ENCODE measurements around the gene SIMC1. TPM values are rescaled to one million over a fixed set of nuclear protein-coding genes. Genes with fewer than 3 reads are reported as not detected.
"Not testable (repeated sequence)": the region's sequence is repeated elsewhere in the genome, so short reads cannot be mapped to it uniquely, and the experiment has no call there.

Gene SIMC1
- total RNA-seq, 1 donor from 2014 or later: 9.8 TPM

DNA sequence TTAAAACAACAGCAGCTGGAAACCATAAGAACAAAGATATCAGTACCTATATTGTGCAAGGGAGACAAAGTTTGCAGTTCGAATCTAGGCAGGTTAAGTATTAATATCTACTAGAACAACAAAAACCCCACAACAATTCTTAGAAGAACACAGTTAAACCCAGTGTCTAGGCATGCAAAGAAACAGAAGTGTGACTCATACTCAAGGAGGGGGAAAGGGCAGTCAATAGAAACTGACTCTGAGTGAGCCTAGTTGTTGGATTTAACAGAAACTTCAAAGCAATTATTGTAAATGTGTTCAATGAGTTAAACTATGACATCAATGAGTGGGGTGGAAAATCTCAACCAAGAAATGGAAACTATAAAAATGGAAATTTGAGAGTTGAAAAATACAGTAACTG lies 28.2 kb downstream of the SIMC1 start:
- not testable (repeated sequence) for FAIRE-seq; DNase-seq (ENCODE audit: low spot score in 2 of 2)

DNA sequence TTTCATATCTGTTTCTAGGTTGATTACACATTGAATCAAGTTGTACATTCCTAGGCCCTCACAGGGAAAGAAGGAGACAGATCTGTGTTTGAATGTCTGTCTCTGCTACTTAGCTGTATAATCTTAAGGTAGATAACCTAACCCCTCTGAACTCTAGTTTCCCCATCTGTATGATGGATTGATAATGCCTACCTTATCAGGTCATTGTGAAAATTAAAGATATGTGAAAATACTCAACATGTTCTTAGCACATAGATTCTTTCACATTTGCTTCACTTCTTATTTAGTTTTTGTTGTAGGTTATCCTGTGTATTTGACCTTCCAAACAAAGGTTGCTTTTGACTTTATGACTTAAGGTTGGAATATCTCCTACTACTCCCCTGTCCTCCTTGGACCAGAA lies 50.8 kb downstream of the SIMC1 start:
- DNase-seq (ENCODE audit: low spot score in 2 of 2); FAIRE-seq: not testable (repeated sequence)

DNA sequence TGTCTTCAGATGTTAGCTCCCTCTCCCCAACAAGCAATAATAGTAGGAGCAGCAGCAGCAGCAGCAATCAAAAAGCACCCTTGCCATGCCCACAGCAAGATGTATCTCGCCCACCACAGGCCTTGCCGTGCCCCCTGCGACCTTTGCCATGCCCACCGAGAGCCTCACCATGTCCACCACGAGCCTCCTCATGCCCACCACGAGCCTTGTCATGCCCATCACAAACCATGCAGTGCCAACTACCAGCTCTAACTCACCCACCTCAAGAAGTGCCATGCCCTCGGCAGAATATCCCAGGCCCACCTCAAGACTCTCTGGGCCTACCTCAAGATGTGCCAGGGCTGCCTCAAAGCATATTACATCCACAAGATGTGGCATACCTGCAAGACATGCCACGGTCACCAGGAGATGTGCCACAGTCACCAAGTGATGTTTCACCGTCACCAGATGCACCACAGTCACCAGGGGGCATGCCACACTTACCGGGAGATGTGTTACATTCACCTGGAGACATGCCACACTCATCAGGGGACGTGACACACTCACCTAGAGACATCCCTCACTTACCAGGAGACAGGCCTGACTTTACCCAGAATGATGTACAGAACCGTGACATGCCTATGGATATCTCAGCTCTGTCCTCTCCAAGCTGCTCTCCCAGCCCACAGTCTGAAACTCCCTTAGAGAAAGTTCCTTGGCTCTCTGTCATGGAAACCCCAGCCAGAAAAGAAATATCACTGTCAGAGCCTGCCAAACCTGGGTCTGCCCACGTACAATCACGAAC lies 52.0 kb downstream of the SIMC1 start:
- not testable (repeated sequence) for FAIRE-seq; DNase-seq (ENCODE audit: low spot score in 2 of 2)

GRCh38 chr5:176305356-176305755 lies 67.1 kb downstream of the SIMC1 start:
- not testable (repeated sequence) for FAIRE-seq; DNase-seq (ENCODE audit: low spot score in 2 of 2)

DNA sequence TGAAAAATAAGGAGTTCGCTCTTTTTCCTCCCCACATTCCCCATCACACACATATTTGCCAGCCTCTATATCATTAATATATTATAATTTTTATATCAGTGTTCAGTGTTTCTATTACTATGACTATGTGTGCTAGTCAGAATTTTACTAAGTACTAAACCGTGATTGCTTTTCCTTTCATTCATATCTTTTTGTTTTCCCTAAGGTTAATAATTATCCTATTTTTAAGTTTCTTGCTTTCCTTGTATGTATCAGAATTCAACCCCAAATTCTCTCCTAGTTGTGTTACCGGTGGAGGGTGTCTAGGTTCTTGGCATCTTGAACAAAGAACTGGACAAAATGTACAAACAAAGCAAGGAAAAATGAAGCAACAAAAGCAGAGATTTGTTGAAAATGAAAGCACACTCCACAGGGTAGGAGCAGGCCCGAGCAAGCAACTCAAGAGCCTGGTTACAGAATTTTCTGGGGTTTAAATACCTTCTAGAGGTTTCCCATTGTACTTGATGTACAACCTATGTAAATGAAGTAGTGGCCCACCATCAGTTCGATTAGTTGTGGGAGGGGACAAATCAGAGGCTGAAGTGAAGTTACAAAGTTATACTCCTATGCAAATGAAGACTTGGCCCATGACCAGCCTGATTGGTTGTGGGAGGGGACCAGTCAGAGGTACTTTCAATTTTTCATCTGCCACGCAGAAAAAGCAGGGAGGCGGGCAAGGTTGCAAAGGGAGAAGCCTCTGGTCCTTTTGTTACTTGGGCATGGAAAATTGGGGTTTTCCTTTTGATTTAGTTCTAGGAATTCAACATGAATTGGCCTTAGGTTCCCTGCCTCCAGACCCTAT lies 79.5 kb downstream of the SIMC1 start:
- DNase-seq (ENCODE audit: low spot score in 2 of 2) (no peak), FAIRE-seq (no peak)

DNA sequence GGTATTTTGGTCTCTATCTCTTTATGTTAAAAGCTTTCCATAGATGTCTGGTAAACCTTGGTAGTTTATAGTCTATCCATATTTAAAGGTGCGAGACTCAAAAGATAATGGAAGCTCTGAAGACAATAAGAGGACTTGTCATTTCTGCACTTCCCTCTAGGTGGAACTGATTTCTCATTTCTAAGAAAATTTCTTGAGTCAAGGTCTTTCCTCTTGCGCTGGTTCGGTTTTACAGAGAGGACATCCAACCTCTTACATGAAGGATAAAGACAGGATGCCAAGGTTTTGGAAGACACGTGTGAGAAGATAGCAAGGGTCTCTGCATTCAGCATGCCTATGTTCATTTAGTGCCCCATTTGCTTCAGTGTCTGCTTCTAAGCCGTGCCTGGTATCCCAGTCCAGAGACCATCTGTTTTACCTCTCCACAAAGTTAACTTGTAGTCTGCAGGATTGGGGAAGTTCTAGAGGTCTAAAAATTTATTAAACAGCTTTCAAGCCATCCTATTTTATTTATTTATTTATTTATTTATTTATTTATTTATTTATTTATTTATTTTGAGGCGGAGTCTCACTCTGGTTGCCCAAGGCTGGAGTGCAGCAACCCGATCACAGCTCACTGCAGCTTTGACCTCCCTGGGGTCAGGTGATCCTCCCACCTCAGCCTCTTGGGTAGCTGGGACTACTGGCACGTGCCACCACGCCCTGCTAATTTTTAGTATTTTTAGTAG lies 81.8 kb downstream of the SIMC1 start:
- DNase-seq (ENCODE audit: low spot score in 2 of 2) (no peak), FAIRE-seq (no peak)

GRCh38 chr5:176320577-176320976 lies 82.4 kb downstream of the SIMC1 start:
- DNase-seq (ENCODE audit: low spot score in 2 of 2) (no peak), FAIRE-seq (no peak)

DNA sequence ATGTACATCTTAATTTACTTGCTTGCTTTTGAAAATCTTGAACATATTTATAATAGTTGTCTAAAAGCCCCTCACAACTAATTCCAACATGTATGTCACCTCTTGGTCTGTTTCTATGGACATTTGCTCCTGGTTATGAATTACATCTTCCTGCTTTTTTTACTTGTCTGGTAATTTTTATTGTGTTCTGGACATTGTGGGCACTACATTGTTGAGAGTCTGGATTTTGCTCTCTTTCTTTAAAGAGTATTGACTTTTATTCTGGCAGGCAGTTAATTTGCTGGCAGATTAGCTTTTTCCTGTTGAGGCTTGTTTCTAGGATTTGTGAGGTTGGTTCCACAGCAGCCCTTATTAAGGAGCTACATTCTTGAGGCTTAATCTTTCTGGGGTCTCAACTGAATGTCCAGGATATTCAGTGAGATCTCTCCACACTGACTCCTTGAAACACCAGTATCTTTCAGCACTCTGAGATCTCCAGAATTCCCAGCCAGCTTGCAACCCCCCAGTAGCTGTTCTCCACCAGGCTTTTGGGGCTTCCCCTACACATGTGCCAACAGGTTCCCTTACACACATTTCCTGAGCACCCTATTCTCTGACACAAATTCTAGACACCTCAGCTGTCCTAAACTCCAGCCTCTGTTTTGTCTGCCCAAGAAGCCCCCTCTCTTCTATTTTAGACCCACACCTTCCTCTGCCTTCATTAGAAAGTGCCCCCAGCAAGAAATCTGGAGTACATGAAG lies 96.0 kb downstream of the SIMC1 start:
- DNase-seq (ENCODE audit: low spot score in 2 of 2): no peak
- no peak for FAIRE-seq

DNA sequence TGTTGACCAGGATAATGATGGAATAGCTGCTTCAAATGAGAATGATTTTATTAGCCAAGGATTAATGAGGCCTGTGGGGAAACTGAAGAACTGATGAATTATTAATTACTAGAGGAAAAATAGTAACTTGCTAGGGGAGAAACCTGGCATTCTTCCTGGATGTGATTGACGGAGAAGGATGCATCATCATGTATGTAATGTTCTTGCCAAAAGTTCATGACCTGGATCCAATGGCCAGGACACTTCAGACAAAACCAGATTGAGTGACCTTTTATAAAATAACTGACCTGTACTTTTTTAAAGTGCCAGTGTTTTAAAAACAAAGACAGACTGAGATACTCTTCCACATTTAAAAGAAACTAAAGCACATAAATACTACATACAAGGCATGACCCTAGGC lies 99.7 kb downstream of the SIMC1 start:
- DNase-seq (ENCODE audit: low spot score in 2 of 2) (no peak), FAIRE-seq (no peak)

- DNase-seq (ENCODE audit: low spot score in 2 of 2) (no peak), FAIRE-seq (no peak)
Observed at GRCh38 chr5:176339304-176339703, 101.1 kb downstream of the SIMC1 start.

DNA sequence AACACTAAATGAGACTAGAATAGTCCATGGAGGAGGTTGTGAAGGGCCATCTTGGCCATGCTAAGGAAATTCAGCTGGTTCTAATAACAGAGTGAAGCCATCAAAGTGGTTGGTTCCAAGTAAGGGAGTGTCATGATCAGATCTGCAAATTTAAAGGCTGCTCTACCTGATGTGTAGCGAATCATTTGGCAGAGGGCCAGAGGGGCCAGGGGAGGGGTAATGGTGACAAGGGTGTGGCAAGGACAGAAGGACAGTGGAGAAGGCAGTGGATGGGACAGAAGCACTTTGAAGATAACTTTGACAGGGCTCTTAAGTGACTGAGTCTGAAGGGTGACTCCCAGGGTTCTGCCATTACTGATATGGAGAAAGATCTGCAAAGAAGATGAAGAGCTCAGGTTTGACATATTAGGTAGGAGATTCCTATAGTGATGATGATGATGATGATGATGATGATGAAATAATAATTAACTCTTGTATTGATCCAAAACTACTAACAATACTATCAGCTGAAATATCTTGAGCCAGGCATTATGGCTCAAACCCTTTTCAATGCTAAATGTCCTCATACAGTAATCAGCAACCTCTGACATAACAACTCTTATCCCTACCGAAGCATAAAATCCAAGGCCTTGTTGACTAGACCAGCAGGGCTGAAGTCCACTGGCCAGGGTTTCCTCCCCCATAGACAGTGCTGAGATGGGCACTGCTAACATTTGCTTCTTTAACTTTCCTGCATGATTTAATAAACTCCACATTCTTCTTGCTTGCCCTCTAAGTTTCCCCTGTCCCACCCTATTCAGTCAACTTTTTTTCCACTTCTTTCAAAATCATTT lies 103.3 kb downstream of the SIMC1 start:
- no peak for FAIRE-seq
- no peak for DNase-seq (ENCODE audit: low spot score in 2 of 2)

- no peak for DNase-seq (ENCODE audit: low spot score in 2 of 2)
- FAIRE-seq: no peak
Observed at GRCh38 chr5:176342158-176342483, 103.9 kb downstream of the SIMC1 start.

DNA sequence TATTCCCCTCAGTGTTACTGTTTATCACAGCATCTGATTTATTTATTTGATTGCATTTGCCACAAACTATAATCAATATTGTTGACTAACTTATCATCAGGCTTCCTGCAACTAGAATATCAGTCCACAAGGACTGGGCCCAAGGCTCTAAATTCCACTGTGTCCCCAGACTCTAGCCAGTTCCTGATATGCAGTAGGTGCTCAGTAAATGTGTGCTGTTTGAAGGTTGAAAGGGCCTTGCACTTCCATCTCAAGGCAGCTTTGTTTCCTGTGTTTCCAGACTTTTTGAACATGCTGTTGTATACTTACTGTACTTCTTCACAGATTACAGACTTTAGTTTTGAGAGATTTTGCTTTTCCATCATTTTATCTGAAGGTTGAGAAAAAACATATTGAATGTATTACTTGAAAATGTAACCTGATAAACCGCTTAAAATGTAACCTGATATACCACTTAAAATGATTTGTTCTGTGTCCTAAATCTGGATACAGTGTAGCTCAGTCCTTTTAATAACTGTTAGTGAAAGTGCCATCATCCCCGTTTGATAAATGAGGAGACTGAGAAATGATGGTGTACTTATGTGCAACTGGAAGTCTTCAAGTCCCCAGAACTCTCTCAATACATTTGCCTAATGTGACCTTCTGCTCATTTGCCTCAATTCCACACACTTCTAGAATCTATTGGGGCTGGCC lies 104.7 kb downstream of the SIMC1 start:
- DNase-seq (ENCODE audit: low spot score in 2 of 2) (no peak), FAIRE-seq (no peak)

GRCh38 chr5:176350416-176350815 lies 112.2 kb downstream of the SIMC1 start:
- FAIRE-seq: no peak
- no peak for DNase-seq (ENCODE audit: low spot score in 2 of 2)

- DNase-seq (ENCODE audit: low spot score in 2 of 2) (no peak), FAIRE-seq (no peak)
Observed at GRCh38 chr5:176352116-176352878, 114.1 kb downstream of the SIMC1 start.

GRCh38 chr5:176353533-176353932 lies 115.3 kb downstream of the SIMC1 start:
- DNase-seq (ENCODE audit: low spot score in 2 of 2): no peak
- no peak for FAIRE-seq

- DNase-seq (ENCODE audit: low spot score in 2 of 2) (no peak), FAIRE-seq (no peak)
Observed at GRCh38 chr5:176355400-176356178, 117.4 kb downstream of the SIMC1 start.
